Measurements from ENCODE around the gene SLC16A3.

The SLC16A3 gene

DNA sequence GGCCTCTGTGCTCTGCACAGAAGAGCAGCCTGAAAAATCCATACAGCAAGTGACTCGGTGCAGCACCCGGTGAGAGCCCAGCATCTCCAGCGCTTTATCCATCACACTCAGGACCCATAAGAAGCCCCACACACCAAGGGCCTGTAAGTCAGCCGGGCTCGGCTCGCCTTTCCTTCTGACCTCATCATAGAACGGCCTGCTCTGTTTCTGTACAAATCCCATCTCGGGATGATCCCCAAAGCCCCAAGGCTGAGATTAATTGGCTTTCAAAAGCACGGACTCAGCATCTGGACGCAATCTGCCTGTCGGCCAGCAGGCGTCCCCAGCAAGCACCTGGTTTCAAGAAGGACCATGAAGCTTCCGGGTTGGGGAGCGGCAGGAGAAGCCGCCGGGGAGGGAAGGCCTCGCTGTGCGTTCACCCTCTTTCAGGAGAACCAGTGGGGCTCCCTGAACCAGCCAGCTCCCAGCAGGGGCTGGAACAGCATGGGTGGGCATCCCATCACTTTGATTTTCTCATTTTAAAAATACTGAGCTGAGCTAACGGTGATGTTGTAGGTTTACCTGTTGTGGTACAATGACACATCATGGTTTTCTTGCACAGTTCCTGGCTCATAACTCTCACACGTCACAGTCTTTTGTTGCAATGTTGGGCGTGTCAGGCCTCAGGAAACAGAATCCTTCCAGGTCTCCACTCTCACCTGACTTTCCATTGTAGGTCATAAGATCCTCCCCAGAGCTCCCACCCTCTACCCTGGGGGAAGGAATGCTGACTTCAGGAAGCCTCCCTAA, 22.9 kb upstream of the SLC16A3 start:
- TF ChIP-seq POLR2AphosphoS5 (IDR thresholded peaks at IDR 0.05; ENCODE audit: low read depth, low read length): peak; percentile 58; the same call in 1 of the 2 replicates
- TF ChIP-seq FOXP2 (optimal IDR thresholded peaks at IDR 0.05; ENCODE audit: borderline replicate concordance, extremely low read depth, extremely low read length, insufficient read depth): peak; percentile 14
- TF ChIP-seq SIN3A (IDR thresholded peaks at IDR 0.05; ENCODE audit: borderline replicate concordance, insufficient read depth, low read length): no peak

DNA sequence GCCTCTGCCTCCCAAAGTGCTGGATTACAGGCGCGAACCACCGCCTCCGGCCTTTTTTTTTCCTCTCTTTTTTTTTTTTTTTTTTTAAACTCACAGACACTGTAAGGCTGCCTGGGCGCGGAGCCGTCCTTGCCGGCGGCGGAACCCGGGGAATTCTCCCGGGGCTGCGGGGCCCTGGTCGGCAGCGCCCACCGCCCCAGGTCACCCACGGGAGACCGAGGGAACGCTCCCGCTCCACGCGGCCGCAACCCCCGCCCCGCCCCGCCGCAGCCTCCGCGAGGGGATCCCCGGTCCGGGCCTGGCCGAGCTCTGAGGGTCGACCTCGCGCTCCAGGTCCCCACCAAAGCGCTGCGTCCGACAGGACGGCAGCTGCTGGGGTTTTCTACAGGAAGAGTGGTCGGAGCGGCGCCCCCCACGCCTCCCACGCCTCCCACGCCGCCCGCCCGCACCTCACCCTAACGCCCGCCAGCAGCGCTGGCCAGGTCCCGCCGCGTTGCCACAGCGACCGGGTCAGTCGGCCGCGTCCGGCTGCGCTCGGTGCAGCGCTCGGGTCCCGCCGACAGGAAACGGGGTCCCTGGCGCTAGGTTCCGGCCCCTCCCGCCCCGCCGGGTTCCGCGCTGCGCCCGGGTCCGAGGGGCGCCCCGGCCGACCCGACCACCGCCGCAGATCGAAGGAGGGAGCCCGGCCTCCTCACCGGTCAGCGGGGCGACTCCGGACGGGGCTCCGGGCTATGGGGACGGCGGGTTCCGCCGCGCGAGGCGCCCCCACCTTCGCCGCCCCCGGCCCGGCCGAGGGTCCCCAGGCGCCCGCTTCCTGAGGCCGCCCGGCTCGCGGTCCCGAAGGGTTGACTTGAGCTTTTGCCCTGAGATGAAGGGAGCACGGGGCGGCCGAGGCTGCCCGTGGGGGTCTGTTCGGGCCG, 16.3 kb upstream of the SLC16A3 start, which contains the start of gene CCDC57:
Gene CCDC57 (minus strand): TSS at position 512 of the 920 bp plus-strand sequence. CDS start 10,898 bp downstream, outside the sequence.
- TF ChIP-seq POLR2AphosphoS5 (IDR thresholded peaks at IDR 0.05; ENCODE audit: low read depth, low read length): peak; percentile 58; the same call in 1 of the 2 replicates
- TF ChIP-seq SIN3A (IDR thresholded peaks at IDR 0.05; ENCODE audit: borderline replicate concordance, insufficient read depth, low read length): no peak
- TF ChIP-seq, protein P1, sequence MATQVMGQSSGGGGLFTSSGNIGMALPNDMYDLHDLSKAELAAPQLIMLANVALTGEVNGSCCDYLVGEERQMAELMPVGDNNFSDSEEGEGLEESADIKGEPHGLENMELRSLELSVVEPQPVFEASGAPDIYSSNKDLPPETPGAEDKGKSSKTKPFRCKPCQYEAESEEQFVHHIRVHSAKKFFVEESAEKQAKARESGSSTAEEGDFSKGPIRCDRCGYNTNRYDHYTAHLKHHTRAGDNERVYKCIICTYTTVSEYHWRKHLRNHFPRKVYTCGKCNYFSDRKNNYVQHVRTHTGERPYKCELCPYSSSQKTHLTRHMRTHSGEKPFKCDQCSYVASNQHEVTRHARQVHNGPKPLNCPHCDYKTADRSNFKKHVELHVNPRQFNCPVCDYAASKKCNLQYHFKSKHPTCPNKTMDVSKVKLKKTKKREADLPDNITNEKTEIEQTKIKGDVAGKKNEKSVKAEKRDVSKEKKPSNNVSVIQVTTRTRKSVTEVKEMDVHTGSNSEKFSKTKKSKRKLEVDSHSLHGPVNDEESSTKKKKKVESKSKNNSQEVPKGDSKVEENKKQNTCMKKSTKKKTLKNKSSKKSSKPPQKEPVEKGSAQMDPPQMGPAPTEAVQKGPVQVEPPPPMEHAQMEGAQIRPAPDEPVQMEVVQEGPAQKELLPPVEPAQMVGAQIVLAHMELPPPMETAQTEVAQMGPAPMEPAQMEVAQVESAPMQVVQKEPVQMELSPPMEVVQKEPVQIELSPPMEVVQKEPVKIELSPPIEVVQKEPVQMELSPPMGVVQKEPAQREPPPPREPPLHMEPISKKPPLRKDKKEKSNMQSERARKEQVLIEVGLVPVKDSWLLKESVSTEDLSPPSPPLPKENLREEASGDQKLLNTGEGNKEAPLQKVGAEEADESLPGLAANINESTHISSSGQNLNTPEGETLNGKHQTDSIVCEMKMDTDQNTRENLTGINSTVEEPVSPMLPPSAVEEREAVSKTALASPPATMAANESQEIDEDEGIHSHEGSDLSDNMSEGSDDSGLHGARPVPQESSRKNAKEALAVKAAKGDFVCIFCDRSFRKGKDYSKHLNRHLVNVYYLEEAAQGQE (IDR thresholded peaks at IDR 0.05; ENCODE audit: insufficient read depth in 1 of 2, low read depth in 2 of 2, low read length in 2 of 2): peak; percentile 7 to 40; a peak in 1 of 4 replicates
- peak; percentile 91 for TF ChIP-seq FOXP2 (optimal IDR thresholded peaks at IDR 0.05; ENCODE audit: borderline replicate concordance, extremely low read depth, extremely low read length, insufficient read depth)
- peak; percentile 83; the same call in 1 of the 2 replicates for TF ChIP-seq TAF1 (IDR thresholded peaks at IDR 0.05; ENCODE audit: borderline replicate concordance, insufficient read depth, low read length)

DNA sequence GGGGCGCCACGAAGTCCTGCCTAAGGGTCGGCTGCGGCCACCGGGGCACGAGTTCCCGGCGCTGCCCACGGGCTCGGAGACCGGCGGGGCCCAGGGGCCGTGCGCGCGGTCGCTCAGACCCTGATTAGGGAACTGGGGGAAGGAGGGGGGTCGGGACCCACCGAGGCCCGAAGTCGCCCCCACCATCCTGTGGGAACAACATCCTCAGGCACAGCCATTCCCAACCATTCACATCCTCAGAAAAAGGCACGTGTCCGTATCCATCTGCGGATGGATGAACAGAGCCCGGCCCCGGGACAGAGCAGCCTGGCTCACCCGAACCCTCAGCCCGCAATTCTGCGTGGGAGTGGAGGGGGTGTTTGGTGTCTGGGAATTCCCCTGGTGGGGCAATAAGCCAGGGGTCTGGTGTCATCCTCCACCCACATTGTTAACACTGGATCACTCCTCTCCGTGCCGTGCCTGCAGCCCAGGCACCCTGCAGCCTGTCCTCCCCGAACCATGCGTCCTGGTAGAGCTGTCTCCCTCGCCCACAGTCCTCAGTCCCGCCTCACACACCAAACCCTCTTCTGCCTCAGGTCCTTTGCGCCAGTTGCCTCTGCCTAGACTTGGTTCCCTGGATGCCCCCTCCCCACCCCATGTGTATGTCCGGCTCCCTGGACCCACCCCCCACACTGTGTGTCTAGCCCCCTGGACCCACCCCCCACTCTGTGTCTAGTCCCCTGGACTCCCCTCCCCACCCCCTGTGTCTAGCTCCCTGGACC, 15.4 kb upstream of the SLC16A3 start:
- TF ChIP-seq, protein P1 (IDR thresholded peaks at IDR 0.05; ENCODE audit: insufficient read depth in 1 of 2, low read depth in 2 of 2, low read length in 2 of 2): no peak

- TF ChIP-seq TAF1 (IDR thresholded peaks at IDR 0.05; ENCODE audit: borderline replicate concordance, insufficient read depth, low read length) (no peak), SIN3A (IDR thresholded peaks at IDR 0.05; ENCODE audit: borderline replicate concordance, insufficient read depth, low read length) (no peak), POLR2AphosphoS5 (IDR thresholded peaks at IDR 0.05; ENCODE audit: low read depth, low read length) (no peak), FOXP2 (optimal IDR thresholded peaks at IDR 0.05; ENCODE audit: borderline replicate concordance, extremely low read depth, extremely low read length, insufficient read depth) (no peak)
- TF ChIP-seq, protein P1 (IDR thresholded peaks at IDR 0.05; ENCODE audit: insufficient read depth in 1 of 2, low read depth in 2 of 2, low read length in 2 of 2): no peak
Observed at GRCh38 chr17:82214012-82214628, 14.7 kb upstream of the SLC16A3 start.

Measured in PFSK-1 (cell line).